Keratinocyte (primary cell): ENCODE results near the gene GLTP. TPM values are rescaled to one million over a fixed set of nuclear protein-coding genes. Genes with fewer than 3 reads are reported as not detected.
A peak's percentile ranks its signal among the peaks of the same experiment; 100 is the strongest.

Experiments used
- DNase-seq: peaks from one replicate; pipeline ENCODE4 v3.0.0-alpha.2; 2011; ENCODE audit warnings: low read depth, missing footprints, low spot score
- FAIRE-seq: peaks from 2 replicates; lab custom pipeline; 2011; peaks lifted over from hg19 to GRCh38; lab: Jason Lieb, UNC
- H2AFZ ChIP-seq: 2 replicates; pipeline ENCODE4 v1.6.0; 2012; ENCODE audit warnings: low read length, control low read depth, inconsistent platforms; ENCODE audit not compliant: control insufficient read depth
- H3K27ac ChIP-seq: 2 replicates; pipeline ENCODE4 v1.5.1; 2011; ENCODE audit warnings: low read length; ENCODE audit not compliant: control insufficient read depth, insufficient read depth
- H3K27me3 ChIP-seq: 3 replicates; pipeline ENCODE4 v1.6.0; 2011; ENCODE audit warnings: low read length; ENCODE audit not compliant: control insufficient read depth, insufficient read depth; ENCODE audit errors: extremely low read depth
- H3K36me3 ChIP-seq, 2 experiments: 2 replicates in 1 of 2; 3 replicates in 1 of 2; pipeline ENCODE4 v1.5.1; 2011; ENCODE audit warnings: low read length in 2 of 2, mild to moderate bottlenecking in 1 of 2; ENCODE audit not compliant: control insufficient read depth in 2 of 2, insufficient read depth in 2 of 2; ENCODE audit errors: extremely low read depth in 1 of 2
- H3K4me1 ChIP-seq: 3 replicates; pipeline ENCODE4 v1.5.1; 2011; ENCODE audit warnings: low read length; ENCODE audit not compliant: control insufficient read depth, insufficient read depth; ENCODE audit errors: extremely low read depth
- H3K4me2 ChIP-seq: 3 replicates; pipeline ENCODE4 v1.6.0; 2011; ENCODE audit warnings: low read depth, low read length; ENCODE audit not compliant: control insufficient read depth, insufficient read depth; ENCODE audit errors: extremely low read depth
- H3K4me3 ChIP-seq, 3 experiments: fragments of 200-600 bp in 1 of 3; sonication (generic) in 1 of 3; 2 replicates in 2 of 3; 3 replicates in 1 of 3; pipeline ENCODE4 v1.5.1; 2011 to 2016; ENCODE audit warnings: low read length in 3 of 3, mild to moderate bottlenecking in 3 of 3, control low read depth in 2 of 3, inconsistent platforms in 1 of 3, low read depth in 1 of 3, mixed read lengths in 1 of 3, mixed run types in 1 of 3, moderate library complexity in 1 of 3; ENCODE audit not compliant: control insufficient read depth in 2 of 3, insufficient read depth in 2 of 3; ENCODE audit errors: extremely low read depth in 1 of 3
- H3K79me2 ChIP-seq: 2 replicates; pipeline ENCODE4 v1.6.0; 2012; ENCODE audit warnings: low read length; ENCODE audit not compliant: control insufficient read depth, insufficient read depth
- H3K9ac ChIP-seq: 3 replicates; pipeline ENCODE4 v1.6.0; 2011; ENCODE audit warnings: low read length; ENCODE audit not compliant: control insufficient read depth, insufficient read depth; ENCODE audit errors: extremely low read depth
- H3K9me1 ChIP-seq: 3 replicates; pipeline ENCODE4 v1.6.0; 2011; ENCODE audit warnings: low read length; ENCODE audit not compliant: control insufficient read depth, insufficient read depth; ENCODE audit errors: extremely low read depth
- H3K9me3 ChIP-seq: 2 replicates; pipeline ENCODE4 v1.5.1; 2012; ENCODE audit warnings: low read depth, low read length; ENCODE audit not compliant: control insufficient read depth
- H4K20me1 ChIP-seq: 3 replicates; pipeline ENCODE4 v1.6.0; 2011; ENCODE audit warnings: low read length; ENCODE audit not compliant: control insufficient read depth, insufficient read depth; ENCODE audit errors: extremely low read depth
- CTCF ChIP-seq, 3 experiments: IDR thresholded peaks in 1 of 3; conservative IDR thresholded peaks in 1 of 3; optimal IDR thresholded peaks in 1 of 3; 2 replicates in 2 of 3; 3 replicates in 1 of 3; pipeline versions ENCODE3 to v1.5.1; 2011; ENCODE audit warnings: low read length in 3 of 3, mild to moderate bottlenecking in 3 of 3, moderate library complexity in 2 of 3, control low read depth in 1 of 3, inconsistent platforms in 1 of 3; ENCODE audit not compliant: insufficient read depth in 2 of 3; ENCODE audit errors: extremely low read depth in 1 of 3
- EZH2 ChIP-seq: IDR thresholded peaks from one replicate; pipeline ENCODE4 v1.6.1; 2012; ENCODE audit warnings: inconsistent platforms, mild to moderate bottlenecking, low read length, moderate library complexity
- dilution Hi-C: fragments of 300-500 bp; cut with MboI; formaldehyde crosslinking; loops from one replicate; pipeline ENCODE4 v1.7.0; 2020; ENCODE audit warnings: low sequenced_read_pairs; ENCODE audit not compliant: extremely low pct_ligation_motif_present
- polyA plus RNA-seq, 5 experiments: library from polyadenylated mRNA; depleted of rRNA in 3 of 5; stranded (reverse) in 3 of 5; stranded (forward) in 1 of 5; unstranded in 1 of 5; fragments of >200 nt; gene quantifications; 1 replicate in 1 of 5; 2 replicates in 3 of 5; 3 replicates in 1 of 5; pipeline versions ENCODE4 v1.2.1 to v1.2.3, GENCODE V29; 2011 to 2012; ENCODE audit warnings: missing spikeins in 2 of 5, low read depth in 1 of 5, low replicate concordance in 1 of 5

GLTP gene
- polyA plus RNA-seq, 1 donor (not counting 4 experiments of a cell fraction or from before 2014, with no cell fraction given), result 54.6 TPM

- H3K27me3 ChIP-seq, result no peaks in the 10 kb centered on the region
Measured at GRCh38 chr12:109821968-109822367, 58.4 kb downstream of the GLTP start.

GRCh38 chr12:109820816-109821381 is 59.4 kb downstream of the GLTP start:
- DNase-seq (peak; percentile 60), FAIRE-seq (peak; percentile 95)
- H3K36me3 ChIP-seq, result no peaks in the 10 kb centered on the region
- no peak for TF ChIP-seq EZH2
- no peak for TF ChIP-seq CTCF (optimal IDR thresholded peaks at IDR 0.05 in 1 of 3, IDR thresholded peaks at IDR 0.05 in 1 of 3, conservative IDR thresholded peaks at IDR 0.05 in 1 of 3; ENCODE audit: extremely low read depth in 1 of 3, insufficient read depth in 2 of 3, low read length in 3 of 3)
- peak overlapping the region; percentile 71 for H3K4me2 ChIP-seq
- peak overlapping the region in 1 of 3 experiments; percentile 15 for H3K4me3 ChIP-seq
- no peaks in the 10 kb centered on the region for H4K20me1 ChIP-seq
- no peak overlapping the region for H2AFZ ChIP-seq
- dilution Hi-C loops, result no loop called here
- peaks cover 24% of the 10 kb centered on the region for H3K4me1 ChIP-seq
- peak overlapping the region; percentile 59 for H3K27ac ChIP-seq
- H3K9me3 ChIP-seq, result no peaks in the 10 kb centered on the region
- no peaks in the 10 kb centered on the region for H3K79me2 ChIP-seq
- H3K27me3 ChIP-seq, result no peaks in the 10 kb centered on the region
- peaks cover 2% of the 10 kb centered on the region for H3K9me1 ChIP-seq
- peak overlapping the region; percentile 52 for H3K9ac ChIP-seq

More at GRCh38 chr12:109821968-109822367, 58.4 kb downstream of the GLTP start:
- FAIRE-seq (no peak), DNase-seq (no peak)
- no peak overlapping the region for H3K4me2 ChIP-seq
- TF ChIP-seq EZH2, result no peak
- TF ChIP-seq CTCF (optimal IDR thresholded peaks at IDR 0.05 in 1 of 3, IDR thresholded peaks at IDR 0.05 in 1 of 3, conservative IDR thresholded peaks at IDR 0.05 in 1 of 3; ENCODE audit: extremely low read depth in 1 of 3, insufficient read depth in 2 of 3, low read length in 3 of 3), result no peak
- no peaks in the 10 kb centered on the region for H4K20me1 ChIP-seq
- H3K9me1 ChIP-seq, result no peaks in the 10 kb centered on the region
- dilution Hi-C loops, result no loop called here
- H2AFZ ChIP-seq, result no peak overlapping the region
- H3K27ac ChIP-seq, result no peak overlapping the region
- no peak overlapping the region for H3K9ac ChIP-seq
- no peak overlapping the region for H3K4me3 ChIP-seq
- no peaks in the 10 kb centered on the region for H3K9me3 ChIP-seq
- H3K79me2 ChIP-seq, result no peaks in the 10 kb centered on the region
- H3K4me1 ChIP-seq, result peaks cover 24% of the 10 kb centered on the region
- no peaks in the 10 kb centered on the region for H3K36me3 ChIP-seq
